Spleen (tissue), 11 donors: ENCODE data around the gene BAK1. TPM values are rescaled to one million over a fixed set of nuclear protein-coding genes. Genes with fewer than 3 reads are reported as not detected.

Experiments used
- DNase-seq: peaks from one replicate; pipeline ENCODE4 v3.0.0-alpha.2; 2020
- H3K27ac ChIP-seq, 8 donors: fragments of 200-600 bp; sonication (generic) in 7 of 8; 1 replicate in 4 of 8; 2 replicates in 4 of 8; pipeline versions ENCODE4 v1.5.0 to v1.8.0; 2016 to 2021; ENCODE audit warnings: inconsistent platforms in 4 of 8, mild to moderate bottlenecking in 4 of 8, moderate library complexity in 1 of 8
- H3K27me3 ChIP-seq, 7 donors: fragments of 200-600 bp; sonication (generic) in 6 of 7; replicated peaks in 1 of 7; 1 replicate in 4 of 7; 2 replicates in 3 of 7; pipeline versions ENCODE4 v1.5.0 to v1.8.0; 2016 to 2021; ENCODE audit warnings: inconsistent platforms in 3 of 7, mild to moderate bottlenecking in 1 of 7
- H3K36me3 ChIP-seq, 6 donors: fragments of 200-600 bp; sonication (generic) in 5 of 6; 1 replicate in 4 of 6; 2 replicates in 2 of 6; pipeline versions ENCODE4 v1.5.0 to v1.8.0; 2016 to 2021; ENCODE audit warnings: inconsistent platforms in 2 of 6
- H3K4me1 ChIP-seq, 6 donors: fragments of 200-600 bp; sonication (generic) in 5 of 6; 1 replicate in 3 of 6; 2 replicates in 3 of 6; pipeline versions ENCODE4 v1.5.0 to v1.8.0; 2016 to 2021; ENCODE audit warnings: inconsistent platforms in 3 of 6
- H3K4me3 ChIP-seq, 8 donors: fragments of 200-600 bp; sonication (generic) in 7 of 8; 1 replicate in 4 of 8; 2 replicates in 4 of 8; pipeline versions ENCODE4 v1.5.0 to v1.8.0; 2016 to 2021; ENCODE audit warnings: inconsistent platforms in 4 of 8, mild to moderate bottlenecking in 4 of 8, moderate library complexity in 2 of 8
- H3K9me3 ChIP-seq, 8 donors: fragments of 200-600 bp; sonication (generic) in 7 of 8; 1 replicate in 4 of 8; 2 replicates in 4 of 8; pipeline versions ENCODE4 v1.5.0 to v1.8.0; 2016 to 2021; ENCODE audit warnings: inconsistent platforms in 4 of 8
- POLR2A ChIP-seq, 3 donors: fragments of 450-650 bp; IDR thresholded peaks; one replicate each; pipeline ENCODE4 v1.5.1; 2017; ENCODE audit warnings: antibody characterized with exemption in 3 of 3, mild to moderate bottlenecking in 1 of 3
- POLR2AphosphoS5 ChIP-seq, 3 donors: sonication (generic); formaldehyde crosslinking; IDR thresholded peaks; one replicate each; pipeline ENCODE4 v1.5.1; 2017; ENCODE audit warnings: antibody characterized with exemption in 3 of 3
- WGBS, 5 donors: extraction: QIAGEN DNeasy Blood & Tissue Kit in 3 of 5; methylation state at CpG; one replicate each; pipeline versions ENCODE4 v1.1.5 to v1.1.7; 2013 to 2018; 5-methylcytosine and 5-hydroxymethylcytosine counted together
- intact Hi-C: fragments of 100-400 bp; cut with DNase I; formaldehyde crosslinking; loops from one replicate; pipeline ENCODE4 v1.15.0; 2023; ENCODE audit warnings: low total_unique reads
- polyA plus RNA-seq, 3 donors: library from polyadenylated mRNA; stranded (reverse); fragments of 200-250 nt; gene quantifications; one replicate each; pipeline ENCODE4 v1.2.1, GENCODE V29; 2013
- total RNA-seq, 7 donors: library from RNA; depleted of rRNA in 3 of 7; stranded (reverse); fragments of >200 nt in 3 of 7; fragmentation: NEBNext Ultra II Directional in 4 of 7; extraction: Animal tissue kit (Norgen Biotek cat#: 25700) in 4 of 7; gene quantifications; one replicate each; pipeline versions ENCODE4 v1.1.0 to v1.2.1, GENCODE V29; 2016 to 2021
- TF ChIP-seq, protein P1 (sequence below), 11 experiments: fragments of 200-600 bp in 7 of 11; fragments of 450-650 bp in 4 of 11; sonication (generic) in 4 of 11; IDR thresholded peaks in 8 of 11; conservative IDR thresholded peaks in 3 of 11; 1 replicate in 7 of 11; 2 replicates in 4 of 11; pipeline versions ENCODE4 v1.4.0 to v1.8.0; 2016 to 2021; ENCODE audit warnings: antibody characterized with exemption in 11 of 11, inconsistent platforms in 4 of 11, mild to moderate bottlenecking in 1 of 11
- donor health status: healthy with polysubstance abuse.
- donor health status: DM: no; HTN: no; CAD: no; lungs with moderate emphysema.
- donor health status: DM: no; HTN: no; CAD: no.
- donor health status: Bipolar disorder and iron deficiency.
- donor health status: healthy.
- donor health status: DM: no; HTN: no; CAD: no.
- donor health status: DM: yes; HTN: yes; CAD: no.

Gene BAK1
- total and polyA plus RNA-seq, 10 donors, result 14.9 to 34.4 (median 25.9) TPM

DNA sequence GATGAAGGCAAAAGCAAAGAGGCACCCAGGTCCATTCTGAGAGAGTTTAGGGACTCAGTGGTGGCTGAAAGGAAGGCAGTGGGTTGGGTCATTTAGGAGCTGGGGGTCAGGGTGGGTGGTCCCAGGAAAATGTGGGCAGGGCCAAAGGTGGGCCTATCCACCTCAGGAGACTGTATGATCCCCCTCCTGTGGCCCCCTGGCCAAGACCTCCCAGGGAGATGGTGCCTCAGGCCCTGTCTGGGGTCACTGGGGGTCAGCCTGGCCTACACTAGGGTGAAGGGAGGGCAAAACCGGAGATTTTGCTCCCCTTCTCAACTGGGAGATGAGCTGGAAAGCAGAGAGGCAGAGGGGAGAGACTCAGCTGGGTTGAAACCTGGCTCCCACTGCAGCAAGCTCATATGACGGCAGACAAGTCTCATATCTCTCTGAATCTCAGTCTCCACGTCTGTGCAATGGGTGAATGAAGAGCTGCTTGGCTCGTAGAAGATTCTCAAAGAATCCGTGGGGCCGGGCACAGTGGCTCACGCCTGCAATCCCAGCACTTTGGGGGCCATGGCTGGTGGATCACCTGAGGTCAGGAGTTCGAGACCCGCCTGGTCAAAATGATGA, 11.5 kb upstream of the BAK1 start:
- H3K4me3 ChIP-seq, result no peak overlapping the region
- peaks cover 0 to 8% (median 0%) of the 10 kb centered on the region in 7 donors for H3K27me3 ChIP-seq
- no peaks in the 10 kb centered on the region for H3K9me3 ChIP-seq
- H3K27ac ChIP-seq, result peak overlapping the region; percentile 36 to 89 (median 82)
- no peak for DNase-seq
- WGBS, 5 donors, result 90 to 95% (median 94%) methylated on average over 9 of the region's 9 CpGs
- intact Hi-C loops, result no loop called here
- no peaks in the 10 kb centered on the region for H3K36me3 ChIP-seq
- H3K4me1 ChIP-seq, result peaks cover 20 to 68% (median 52%) of the 10 kb centered on the region in 6 donors
- TF ChIP-seq POLR2AphosphoS5 (IDR thresholded peaks at IDR 0.05) (no peak), POLR2A (IDR thresholded peaks at IDR 0.05) (no peak)
- TF ChIP-seq, protein P1, sequence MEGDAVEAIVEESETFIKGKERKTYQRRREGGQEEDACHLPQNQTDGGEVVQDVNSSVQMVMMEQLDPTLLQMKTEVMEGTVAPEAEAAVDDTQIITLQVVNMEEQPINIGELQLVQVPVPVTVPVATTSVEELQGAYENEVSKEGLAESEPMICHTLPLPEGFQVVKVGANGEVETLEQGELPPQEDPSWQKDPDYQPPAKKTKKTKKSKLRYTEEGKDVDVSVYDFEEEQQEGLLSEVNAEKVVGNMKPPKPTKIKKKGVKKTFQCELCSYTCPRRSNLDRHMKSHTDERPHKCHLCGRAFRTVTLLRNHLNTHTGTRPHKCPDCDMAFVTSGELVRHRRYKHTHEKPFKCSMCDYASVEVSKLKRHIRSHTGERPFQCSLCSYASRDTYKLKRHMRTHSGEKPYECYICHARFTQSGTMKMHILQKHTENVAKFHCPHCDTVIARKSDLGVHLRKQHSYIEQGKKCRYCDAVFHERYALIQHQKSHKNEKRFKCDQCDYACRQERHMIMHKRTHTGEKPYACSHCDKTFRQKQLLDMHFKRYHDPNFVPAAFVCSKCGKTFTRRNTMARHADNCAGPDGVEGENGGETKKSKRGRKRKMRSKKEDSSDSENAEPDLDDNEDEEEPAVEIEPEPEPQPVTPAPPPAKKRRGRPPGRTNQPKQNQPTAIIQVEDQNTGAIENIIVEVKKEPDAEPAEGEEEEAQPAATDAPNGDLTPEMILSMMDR (IDR thresholded peaks at IDR 0.05 in 8 of 11, conservative IDR thresholded peaks at IDR 0.05 in 3 of 11), result no peak

DNA sequence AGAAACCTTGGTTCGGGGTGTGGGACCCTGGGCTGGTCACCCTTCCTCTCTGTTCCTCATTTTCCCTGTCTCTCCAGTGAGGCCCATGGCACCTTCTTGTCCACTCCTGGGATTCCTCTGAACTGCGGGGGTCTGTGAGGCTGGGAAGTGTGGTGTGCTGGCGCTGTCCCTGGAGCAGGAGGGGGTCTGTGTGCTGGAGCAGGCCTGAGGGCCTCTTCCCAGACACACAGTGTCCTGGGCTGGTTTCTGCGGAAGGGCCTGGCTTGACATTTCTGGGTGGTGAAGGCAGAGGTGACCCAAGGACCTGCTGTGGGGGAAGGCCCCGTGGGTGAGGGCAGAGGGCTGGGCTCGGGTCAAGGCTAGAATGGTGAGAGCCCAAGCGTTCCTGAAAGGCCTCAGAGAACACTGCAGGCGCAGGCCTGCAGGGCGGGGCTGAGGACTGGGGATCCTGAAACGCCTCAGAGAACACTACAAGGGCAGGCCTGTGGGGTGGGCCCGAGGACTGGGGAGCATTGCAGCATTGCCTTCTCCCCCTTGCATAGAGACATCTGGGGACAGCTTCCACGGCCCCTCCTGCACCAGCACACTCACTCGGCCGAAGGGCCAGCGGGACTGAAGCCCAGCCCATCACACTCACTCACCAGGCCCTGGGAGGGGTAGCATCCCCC, 10.6 kb upstream of the BAK1 start:
- no peaks in the 10 kb centered on the region for H3K9me3 ChIP-seq
- intact Hi-C loops, result no loop called here
- WGBS, 5 donors, result 58 to 66% (median 63%) methylated on average over 9 to 15 of the region's 15 CpGs
- H3K27ac ChIP-seq, result peak overlapping the region; percentile 36 to 89 (median 82)
- no peaks in the 10 kb centered on the region for H3K36me3 ChIP-seq
- H3K4me3 ChIP-seq, result no peak overlapping the region
- peaks cover 25 to 77% (median 56%) of the 10 kb centered on the region in 6 donors for H3K4me1 ChIP-seq
- H3K27me3 ChIP-seq, result peaks cover 0 to 8% (median 0%) of the 10 kb centered on the region in 7 donors
- TF ChIP-seq, protein P1 (IDR thresholded peaks at IDR 0.05 in 8 of 11, conservative IDR thresholded peaks at IDR 0.05 in 3 of 11), result no peak
- no peak for TF ChIP-seq POLR2AphosphoS5 (IDR thresholded peaks at IDR 0.05)
- no peak for TF ChIP-seq POLR2A (IDR thresholded peaks at IDR 0.05)
- DNase-seq, result no peak

DNA sequence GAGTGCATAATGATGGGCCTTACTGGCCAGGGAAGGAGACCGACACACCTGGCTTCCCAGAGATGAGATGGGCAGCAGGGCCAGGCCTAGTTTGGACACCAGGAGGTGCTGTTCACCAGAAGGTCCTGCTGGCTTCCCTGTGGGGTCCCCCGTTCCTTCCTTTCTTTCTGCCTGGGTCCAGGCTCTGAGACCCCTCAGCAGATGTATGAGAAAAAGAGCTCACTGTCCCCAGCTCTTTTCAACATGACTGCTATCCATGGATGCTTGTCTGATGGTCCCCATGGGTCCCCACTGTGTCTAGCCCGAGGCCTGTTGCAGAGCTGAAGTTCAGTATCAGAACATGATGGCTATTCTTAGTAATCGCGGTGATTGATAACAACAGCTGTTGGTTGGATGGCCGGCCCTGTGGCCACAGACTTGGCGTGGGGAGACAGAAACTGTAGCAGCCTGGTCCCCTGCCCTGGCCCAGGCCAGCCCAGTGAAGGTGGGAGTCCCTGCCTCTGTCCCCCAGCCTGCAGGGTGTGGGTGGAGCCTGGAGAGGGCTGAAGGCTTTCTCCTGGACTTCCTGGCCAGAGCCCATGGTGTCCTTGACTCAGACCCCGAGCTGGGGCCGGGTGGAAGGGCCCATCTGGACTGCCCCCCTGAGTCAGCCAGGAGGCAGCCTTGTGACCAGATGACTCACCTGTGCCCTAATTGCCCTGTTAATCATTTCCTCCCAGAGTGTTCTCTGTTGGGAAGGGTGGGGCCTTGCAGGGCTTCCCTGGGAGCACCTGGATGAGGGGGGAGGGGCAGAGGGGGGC, 9.9 kb upstream of the BAK1 start:
- Histone ChIP-seq H3K27ac (peak overlapping the region; percentile 36 to 89 (median 82)), H3K4me3 (no peak overlapping the region), H3K4me1 (peaks cover 32 to 84% (median 63%) of the 10 kb centered on the region in 6 donors), H3K9me3 (no peaks in the 10 kb centered on the region), H3K27me3 (peaks cover 0 to 8% (median 0%) of the 10 kb centered on the region in 7 donors), H3K36me3 (no peaks in the 10 kb centered on the region)
- TF ChIP-seq, protein P1 (IDR thresholded peaks at IDR 0.05 in 8 of 11, conservative IDR thresholded peaks at IDR 0.05 in 3 of 11), result peak; percentile 67 to 91 (median 84)
- TF ChIP-seq POLR2AphosphoS5 (IDR thresholded peaks at IDR 0.05) (peak; percentile 37 to 61 (median 58)), POLR2A (IDR thresholded peaks at IDR 0.05) (no peak)
- no peak for DNase-seq
- intact Hi-C loops, result loop anchor here (5.0 kb wide), 1 partner anchor 112 kb away; no protein-coding TSS in a partner anchor
- 20 to 54% (median 41%) methylated on average over 7 to 9 of the region's 9 CpGs for WGBS, 5 donors
